Hepatocyte (in vitro differentiated cells): ENCODE results near the gene KRTAP3-2. TPM values are rescaled to one million over a fixed set of nuclear protein-coding genes. Genes with fewer than 3 reads are reported as not detected.
"Not testable (repeated sequence)": the region's sequence is repeated elsewhere in the genome, so short reads cannot be mapped to it uniquely, and the experiment has no call there.

ENCODE experiments used
- DNase-seq: peaks from one replicate; pipeline ENCODE4 v3.0.0-alpha.2; 2016; ENCODE audit warnings: low spot score
- H2AFZ ChIP-seq: fragments of 200-600 bp; sonication (generic); 2 replicates; pipeline ENCODE4 v1.6.0; 2016; ENCODE audit warnings: antibody characterized with exemption, mild to moderate bottlenecking
- H3K27ac ChIP-seq: fragments of 200-600 bp; sonication (generic); 2 replicates; pipeline ENCODE4 v1.5.1; 2016; ENCODE audit warnings: mild to moderate bottlenecking
- H3K27me3 ChIP-seq: fragments of 200-600 bp; sonication (generic); 2 replicates; pipeline ENCODE4 v1.6.1; 2016
- H3K36me3 ChIP-seq: fragments of 200-600 bp; sonication (generic); replicated peaks from 2 replicates; pipeline ENCODE4 v1.5.1; 2016; ENCODE audit warnings: low read depth; ENCODE audit not compliant: insufficient read depth
- H3K4me1 ChIP-seq: fragments of 200-600 bp; sonication (generic); 2 replicates; pipeline ENCODE4 v1.5.1; 2016; ENCODE audit warnings: mild to moderate bottlenecking, moderate library complexity; ENCODE audit not compliant: insufficient read depth
- H3K4me2 ChIP-seq: fragments of 200-600 bp; sonication (generic); 2 replicates; pipeline ENCODE4 v1.6.0; 2016
- H3K4me3 ChIP-seq: fragments of 200-600 bp; sonication (generic); 2 replicates; pipeline ENCODE4 v1.5.1; 2016; ENCODE audit warnings: mild to moderate bottlenecking
- H3K79me2 ChIP-seq: fragments of 200-600 bp; sonication (generic); 2 replicates; pipeline ENCODE4 v1.6.0; 2017; ENCODE audit warnings: mild to moderate bottlenecking
- H3K9me2 ChIP-seq: fragments of 200-600 bp; sonication (generic); replicated peaks from 2 replicates; pipeline ENCODE4 v1.6.0; 2017; ENCODE audit warnings: mild to moderate bottlenecking; ENCODE audit not compliant: insufficient read depth
- H3K9me3 ChIP-seq: fragments of 200-600 bp; sonication (generic); 2 replicates; pipeline ENCODE4 v1.5.1; 2016; ENCODE audit warnings: low read depth, mild to moderate bottlenecking
- H4K20me1 ChIP-seq: fragments of 200-600 bp; sonication (generic); 2 replicates; pipeline ENCODE4 v1.6.0; 2016; ENCODE audit warnings: mild to moderate bottlenecking; ENCODE audit not compliant: insufficient read depth, poor library complexity, severe bottlenecking
- EZH2 ChIP-seq: fragments of 200-600 bp; sonication (generic); IDR thresholded peaks from 2 replicates; pipeline ENCODE4 v1.6.1; 2016; ENCODE audit warnings: antibody characterized with exemption, mild to moderate bottlenecking, borderline replicate concordance
- EZH2phosphoT487 ChIP-seq: fragments of 200-600 bp; sonication (generic); IDR thresholded peaks from one replicate; pipeline ENCODE4 v1.6.1; 2018; ENCODE audit warnings: antibody characterized with exemption, mild to moderate bottlenecking, low read depth, moderate library complexity; ENCODE audit not compliant: unreplicated experiment, severe bottlenecking
- WGBS: methylation state at CpG from one replicate; pipeline ENCODE4 v1.1.6; 2016; ENCODE audit warnings: low lambda C conversion rate; ENCODE audit errors: missing lambda C conversion rate; 5-methylcytosine and 5-hydroxymethylcytosine counted together
- polyA plus RNA-seq: library from polyadenylated mRNA; unstranded; fragments of >200 nt; fragmentation: Nextera tagmentation; extraction: Ambion mirVana; gene quantifications from 2 replicates; pipeline ENCODE4 v1.2.1, GENCODE V29; 2016
- total RNA-seq: library from RNA; depleted of rRNA; stranded (reverse); fragments of >200 nt; gene quantifications from 2 replicates; pipeline ENCODE4 v1.2.3, GENCODE V29; 2014
- TF ChIP-seq, protein P1 (sequence below): fragments of 200-600 bp; sonication (generic); IDR thresholded peaks from 2 replicates; pipeline ENCODE4 v1.5.1; 2016; ENCODE audit warnings: antibody characterized with exemption, mild to moderate bottlenecking; ENCODE audit not compliant: poor library complexity

KRTAP3-2 gene
- total and polyA plus RNA-seq, 2 experiments from 2014 or later: not detected

DNA sequence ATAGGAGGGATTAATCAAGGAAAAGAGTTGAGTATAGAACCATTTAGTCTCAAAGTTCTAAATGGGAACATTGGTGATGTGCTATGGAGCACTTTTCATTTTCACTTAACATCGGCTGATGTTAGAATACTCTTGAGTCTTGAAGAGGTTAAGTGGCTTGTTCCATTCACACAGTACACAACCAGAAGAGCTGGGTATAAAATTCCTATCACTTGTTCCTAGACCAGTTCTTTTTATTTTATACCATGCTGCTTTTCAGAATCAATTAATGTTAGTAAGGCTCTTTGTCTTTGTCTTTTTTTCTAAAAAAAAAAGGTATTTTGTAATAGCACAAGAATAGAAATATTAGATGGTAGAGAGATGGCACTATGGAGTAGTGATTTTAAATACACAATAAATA is 43.2 kb upstream of the KRTAP3-2 start:
- Histone ChIP-seq H3K4me1 (peaks cover under 1% of the 10 kb centered on the region), H3K27me3 (no peaks in the 10 kb centered on the region), H2AFZ (no peak overlapping the region), H3K9me3 (no peaks in the 10 kb centered on the region), H3K27ac (no peak overlapping the region), H4K20me1 (no peaks in the 10 kb centered on the region), H3K4me3 (no peak overlapping the region), H3K36me3 (no peaks in the 10 kb centered on the region), H3K4me2 (no peak overlapping the region), H3K79me2 (no peaks in the 10 kb centered on the region), H3K9me2 (no peaks in the 10 kb centered on the region)
- DNase-seq: no peak
- TF ChIP-seq EZH2phosphoT487 (no peak), EZH2 (no peak)
- TF ChIP-seq, protein P1, sequence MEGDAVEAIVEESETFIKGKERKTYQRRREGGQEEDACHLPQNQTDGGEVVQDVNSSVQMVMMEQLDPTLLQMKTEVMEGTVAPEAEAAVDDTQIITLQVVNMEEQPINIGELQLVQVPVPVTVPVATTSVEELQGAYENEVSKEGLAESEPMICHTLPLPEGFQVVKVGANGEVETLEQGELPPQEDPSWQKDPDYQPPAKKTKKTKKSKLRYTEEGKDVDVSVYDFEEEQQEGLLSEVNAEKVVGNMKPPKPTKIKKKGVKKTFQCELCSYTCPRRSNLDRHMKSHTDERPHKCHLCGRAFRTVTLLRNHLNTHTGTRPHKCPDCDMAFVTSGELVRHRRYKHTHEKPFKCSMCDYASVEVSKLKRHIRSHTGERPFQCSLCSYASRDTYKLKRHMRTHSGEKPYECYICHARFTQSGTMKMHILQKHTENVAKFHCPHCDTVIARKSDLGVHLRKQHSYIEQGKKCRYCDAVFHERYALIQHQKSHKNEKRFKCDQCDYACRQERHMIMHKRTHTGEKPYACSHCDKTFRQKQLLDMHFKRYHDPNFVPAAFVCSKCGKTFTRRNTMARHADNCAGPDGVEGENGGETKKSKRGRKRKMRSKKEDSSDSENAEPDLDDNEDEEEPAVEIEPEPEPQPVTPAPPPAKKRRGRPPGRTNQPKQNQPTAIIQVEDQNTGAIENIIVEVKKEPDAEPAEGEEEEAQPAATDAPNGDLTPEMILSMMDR: no peak
- WGBS: 100% methylated on average over 1 of the region's 1 CpG

DNA sequence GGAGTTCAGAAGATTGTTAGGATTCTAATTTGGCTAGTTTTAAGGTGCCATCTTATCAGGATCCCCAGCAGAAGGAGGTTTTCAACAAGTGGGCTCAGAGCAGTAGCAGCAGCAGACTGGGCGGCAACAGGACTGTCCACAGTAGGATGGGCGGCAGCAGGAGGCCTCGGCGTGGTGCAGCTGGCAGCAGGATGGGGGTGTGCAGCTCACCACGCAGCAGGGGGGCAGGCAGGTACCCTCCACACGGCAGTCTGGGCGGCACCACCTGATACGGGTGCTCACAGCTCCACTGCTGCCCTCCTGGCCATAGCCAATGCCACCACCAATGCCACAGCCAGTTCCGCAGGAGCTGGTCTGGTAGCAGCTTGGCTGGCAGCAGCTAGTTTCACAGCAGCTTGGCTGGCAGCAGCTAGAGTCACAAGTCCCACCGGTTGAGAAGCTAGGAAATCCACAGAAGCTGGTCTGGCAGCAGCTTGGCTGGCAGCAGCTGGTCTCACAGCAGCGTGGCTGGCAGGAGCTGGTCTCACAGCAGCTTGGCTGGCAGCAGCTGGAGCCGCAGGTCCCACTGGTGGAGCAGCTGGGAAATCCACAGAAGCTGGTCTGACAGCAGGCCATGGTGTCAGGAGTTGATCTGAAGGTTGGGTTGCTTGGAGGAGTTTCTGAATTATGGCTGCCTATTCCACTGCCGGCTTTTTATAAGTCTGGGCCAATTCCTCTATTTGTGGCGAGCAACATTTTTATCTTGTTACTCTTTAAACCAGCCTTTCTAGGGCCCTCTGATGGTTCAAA is 41.3 kb upstream of the KRTAP3-2 start, which contains the start of gene KRTAP1-1:
KRTAP1-1 (minus strand) TSS at position 668 of the 789 bp plus-strand sequence; CDS start at position 615, 53 bp downstream.
- DNase-seq, H3K79me2 ChIP-seq, H2AFZ ChIP-seq, H3K9me2 ChIP-seq, H3K36me3 ChIP-seq, H3K4me3 ChIP-seq, H3K4me2 ChIP-seq, H3K27me3 ChIP-seq, H3K4me1 ChIP-seq, H4K20me1 ChIP-seq, H3K27ac ChIP-seq, H3K9me3 ChIP-seq: not testable (repeated sequence)
- 90% methylated on average over 14 of the region's 14 CpGs for WGBS

DNA sequence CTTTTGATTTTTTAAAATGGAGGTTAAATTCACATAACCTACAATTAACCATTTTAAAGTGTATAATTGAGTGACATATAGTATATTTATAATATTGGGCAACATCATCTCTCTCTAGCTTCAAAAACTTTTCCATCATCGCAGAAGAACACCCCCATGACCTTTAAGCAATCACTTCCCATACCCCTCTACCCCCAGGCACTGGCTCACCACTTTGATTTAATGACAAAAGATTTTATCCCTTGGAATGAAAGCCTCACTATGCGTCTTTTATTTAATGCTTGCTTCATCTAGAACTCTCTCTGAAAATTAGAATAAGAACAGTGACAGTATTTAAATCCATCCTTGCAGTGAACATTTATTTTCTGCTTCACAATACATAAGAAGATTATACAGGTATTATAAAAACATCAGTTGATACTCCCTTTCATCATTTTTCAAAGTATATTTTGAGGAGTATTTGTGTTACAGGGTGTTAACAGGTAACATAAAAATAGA is 38.2 kb upstream of the KRTAP3-2 start:
- no peak for DNase-seq
- Histone ChIP-seq H3K9me2 (no peaks in the 10 kb centered on the region), H3K4me1 (no peaks in the 10 kb centered on the region), H3K36me3 (no peaks in the 10 kb centered on the region), H3K9me3 (no peaks in the 10 kb centered on the region), H2AFZ (no peak overlapping the region), H3K27ac (no peak overlapping the region), H3K79me2 (no peaks in the 10 kb centered on the region), H3K4me2 (no peak overlapping the region), H3K4me3 (no peak overlapping the region), H4K20me1 (no peaks in the 10 kb centered on the region), H3K27me3 (no peaks in the 10 kb centered on the region)
- 69% methylated on average over 2 of the region's 2 CpGs for WGBS
- TF ChIP-seq EZH2 (no peak), EZH2phosphoT487 (no peak)
- TF ChIP-seq, protein P1: no peak

DNA sequence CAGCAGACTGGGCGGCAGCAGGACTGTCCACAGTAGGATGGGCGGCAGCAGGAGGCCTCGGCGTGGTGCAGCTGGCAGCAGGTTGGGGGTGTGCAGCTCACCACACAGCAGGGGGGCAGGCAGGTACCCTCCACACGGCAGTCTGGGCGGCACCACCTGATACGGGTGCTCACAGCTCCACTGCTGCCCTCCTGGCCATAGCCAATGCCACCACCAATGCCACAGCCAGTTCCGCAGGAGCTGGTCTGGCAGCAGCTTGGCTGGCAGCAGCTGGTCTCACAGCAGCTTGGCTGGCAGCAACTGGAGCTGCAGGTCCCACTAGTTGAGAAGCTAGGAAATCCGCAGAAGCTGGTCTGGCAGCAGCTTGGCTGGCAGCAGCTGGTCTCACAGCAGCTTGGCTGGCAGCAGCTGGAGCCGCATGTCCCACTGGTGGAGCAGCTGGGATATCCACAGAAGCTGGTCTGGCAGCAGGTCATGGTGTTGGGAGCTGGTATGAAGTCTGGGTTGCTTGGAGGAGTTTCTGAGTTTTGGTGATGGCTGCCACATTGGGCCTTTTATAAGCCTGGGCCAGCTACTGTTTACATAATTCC is 34.7 kb upstream of the KRTAP3-2 start, which contains the start of gene KRTAP1-3:
KRTAP1-3 (minus strand) TSS at position 529 of the 590 bp plus-strand sequence; CDS start at position 476, 53 bp downstream.
- H3K27me3 ChIP-seq, H4K20me1 ChIP-seq, DNase-seq, H3K9me2 ChIP-seq, H3K9me3 ChIP-seq, H3K4me3 ChIP-seq, H3K4me1 ChIP-seq, H3K36me3 ChIP-seq, H2AFZ ChIP-seq, H3K79me2 ChIP-seq, H3K4me2 ChIP-seq, H3K27ac ChIP-seq: not testable (repeated sequence)
- 94% methylated on average over 9 of the region's 10 CpGs for WGBS
